IPS DF 4.7 (cell line): Measurements from ENCODE around the gene BMAL2.

Source experiments
- DNase-seq: peaks from one replicate; pipeline ENCODE4 v3.0.0-alpha.2; 2013; ENCODE audit warnings: low spot score; ENCODE audit errors: extremely low read depth

Gene BMAL2

GRCh38 chr12:27355979-27356378 lies 23.3 kb downstream of the BMAL2 start:
- DNase-seq = no peak

- no peak for DNase-seq
Measured at GRCh38 chr12:27359578-27360340, 27.1 kb downstream of the BMAL2 start.

DNA sequence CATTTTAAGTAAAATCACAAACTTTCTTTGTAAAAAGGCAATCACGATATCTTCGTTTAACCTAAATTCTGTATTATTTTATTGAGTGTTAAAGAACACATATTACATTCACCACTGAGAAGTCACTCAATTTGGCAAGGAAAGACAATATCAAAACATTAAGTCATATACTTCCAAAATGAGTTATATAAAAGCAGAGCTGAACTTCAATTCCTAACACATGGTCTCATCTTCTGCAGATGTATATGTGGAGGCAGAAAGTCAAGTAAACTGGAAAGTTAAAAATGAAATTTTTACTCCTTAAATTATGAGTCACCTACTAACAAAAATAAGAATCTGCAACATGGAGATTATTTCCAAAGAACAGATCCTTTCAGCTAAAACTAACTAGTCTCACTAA lies 28.7 kb downstream of the BMAL2 start:
- no peak for DNase-seq

DNA sequence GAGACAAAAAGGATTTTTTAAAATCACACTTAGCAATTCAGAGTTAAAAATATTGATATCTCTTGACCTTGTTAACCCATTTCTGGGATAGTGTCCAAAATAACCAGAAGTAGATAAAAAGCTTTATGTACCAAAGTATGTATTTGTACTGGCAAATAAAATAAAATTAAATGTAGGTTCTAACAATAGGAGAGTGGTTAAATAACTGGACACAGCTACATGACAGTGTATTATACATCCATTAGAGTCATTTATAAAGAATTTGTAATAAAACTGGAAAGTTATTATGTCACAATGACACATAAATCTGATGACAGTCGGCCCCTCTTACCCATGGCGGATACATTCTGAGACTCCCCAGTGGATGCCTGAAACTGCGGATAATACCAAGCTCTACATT lies 34.0 kb downstream of the BMAL2 start:
- no peak for DNase-seq

DNA sequence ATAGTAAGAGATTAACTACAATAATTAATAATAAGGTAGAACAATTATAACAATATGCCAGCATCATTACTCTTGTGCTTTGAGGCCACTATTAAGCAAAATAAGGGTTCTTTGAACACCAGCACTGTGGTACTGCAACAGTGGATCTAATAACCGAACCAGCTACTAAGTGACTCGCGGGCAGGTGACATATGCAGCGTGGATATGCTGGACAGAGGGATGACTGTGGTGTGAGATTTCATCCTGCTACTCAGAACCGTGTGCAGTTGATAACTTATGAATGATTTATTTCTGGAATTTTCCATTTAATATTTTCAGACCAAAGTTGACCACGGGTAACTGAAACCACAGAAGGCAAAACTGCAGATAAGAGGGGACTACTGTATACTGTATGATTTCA lies 34.4 kb downstream of the BMAL2 start:
- no peak for DNase-seq

- DNase-seq = no peak
Measured at GRCh38 chr12:27382171-27382795, 49.6 kb downstream of the BMAL2 start.
